ENCODE data around the gene TNNT3.

- TF ChIP-seq CTCF (IDR thresholded peaks at IDR 0.05; ENCODE audit: low read length): no peak
- no peak for TF ChIP-seq EZH2 (optimal IDR thresholded peaks at IDR 0.05; ENCODE audit: low read depth, low read length)
These were observed 15.0 kb downstream of the TNNT3 start for GRCh38 chr11:1934335-1935155.
